Measurements from ENCODE around the gene PPM1F.

Gene PPM1F

GRCh38 chr22:21964918-21965484 lies 12.4 kb upstream of the PPM1F start:
- Histone ChIP-seq H3K4me1 (ENCODE audit: control insufficient read depth in 1 of 2, insufficient read depth in 2 of 2, low read length in 2 of 2) (no peaks in the 10 kb centered on the region), H3K27me3 (ENCODE audit: low read depth, low read length) (no peaks in the 10 kb centered on the region), H3K36me3 (ENCODE audit: control insufficient read depth in 1 of 2, insufficient read depth in 2 of 2, low read length in 2 of 2) (peaks cover 45 to 88% of the 10 kb centered on the region in 2 donors), H3K4me3 (ENCODE audit: low read depth in 1 of 2, low read length in 2 of 2) (no peak overlapping the region), H3K9me3 (ENCODE audit: control insufficient read depth in 1 of 2, low read length in 2 of 2) (no peaks in the 10 kb centered on the region), H3K27ac (ENCODE audit: low read length) (no peak overlapping the region)

DNA sequence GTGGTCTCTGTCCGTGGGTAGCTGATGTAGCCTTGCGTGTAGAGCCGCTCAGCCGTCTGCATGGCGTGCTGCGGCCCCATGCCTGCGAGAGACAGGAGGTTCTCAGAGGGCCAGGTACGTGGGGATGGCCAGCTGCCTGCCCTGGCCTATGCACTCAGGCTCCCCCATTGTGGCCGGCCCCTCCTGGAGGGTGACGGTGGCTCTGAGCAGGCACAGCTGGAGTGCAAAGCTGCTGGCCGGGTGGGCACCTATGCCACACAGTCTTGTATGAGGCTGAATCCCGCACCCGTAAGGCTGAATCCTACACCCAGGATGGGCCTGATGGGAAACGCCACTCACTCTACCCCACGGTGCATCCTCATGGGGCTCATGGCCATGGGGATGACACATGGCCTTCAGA lies 11.6 kb upstream of the PPM1F start:
- H3K9me3 ChIP-seq (ENCODE audit: control insufficient read depth in 1 of 2, low read length in 2 of 2), result no peaks in the 10 kb centered on the region
- peaks cover 45 to 93% of the 10 kb centered on the region in 2 donors for H3K36me3 ChIP-seq (ENCODE audit: control insufficient read depth in 1 of 2, insufficient read depth in 2 of 2, low read length in 2 of 2)
- H3K27me3 ChIP-seq (ENCODE audit: low read depth, low read length), result no peaks in the 10 kb centered on the region
- no peak overlapping the region for H3K4me3 ChIP-seq (ENCODE audit: low read depth in 1 of 2, low read length in 2 of 2)
- no peak overlapping the region for H3K27ac ChIP-seq (ENCODE audit: low read length)
- H3K4me1 ChIP-seq (ENCODE audit: control insufficient read depth in 1 of 2, insufficient read depth in 2 of 2, low read length in 2 of 2), result no peaks in the 10 kb centered on the region

GRCh38 chr22:21963790-21964211 lies 11.2 kb upstream of the PPM1F start:
- Histone ChIP-seq H3K4me3 (ENCODE audit: low read depth in 1 of 2, low read length in 2 of 2) (no peak overlapping the region), H3K36me3 (ENCODE audit: control insufficient read depth in 1 of 2, insufficient read depth in 2 of 2, low read length in 2 of 2) (peaks cover 49 to 94% of the 10 kb centered on the region in 2 donors), H3K27ac (ENCODE audit: low read length) (no peak overlapping the region), H3K27me3 (ENCODE audit: low read depth, low read length) (no peaks in the 10 kb centered on the region), H3K9me3 (ENCODE audit: control insufficient read depth in 1 of 2, low read length in 2 of 2) (no peaks in the 10 kb centered on the region), H3K4me1 (ENCODE audit: control insufficient read depth in 1 of 2, insufficient read depth in 2 of 2, low read length in 2 of 2) (no peaks in the 10 kb centered on the region)

DNA sequence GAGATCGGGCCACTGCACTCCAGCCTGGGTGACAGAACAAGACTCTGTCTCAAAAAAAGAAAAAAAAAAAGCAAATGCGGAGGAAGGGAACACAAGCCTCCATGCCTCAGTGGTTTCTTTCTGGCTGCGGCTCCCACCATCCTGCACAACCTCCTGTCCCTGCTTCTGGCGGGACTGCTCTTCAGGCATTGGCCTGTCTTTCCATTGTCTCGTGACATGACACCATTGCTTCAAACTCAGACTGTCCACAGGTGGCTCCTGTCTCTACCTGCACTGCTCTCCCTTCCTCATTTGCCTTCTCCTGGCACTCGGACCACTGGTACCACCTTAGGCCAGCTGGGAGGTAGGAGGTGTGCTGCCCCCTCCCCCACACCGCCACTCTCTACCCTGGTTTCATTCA lies 10.6 kb upstream of the PPM1F start:
- no peaks in the 10 kb centered on the region for H3K9me3 ChIP-seq (ENCODE audit: control insufficient read depth in 1 of 2, low read length in 2 of 2)
- H3K36me3 ChIP-seq (ENCODE audit: control insufficient read depth in 1 of 2, insufficient read depth in 2 of 2, low read length in 2 of 2), result peaks cover 45 to 94% of the 10 kb centered on the region in 2 donors
- no peak overlapping the region for H3K27ac ChIP-seq (ENCODE audit: low read length)
- H3K4me3 ChIP-seq (ENCODE audit: low read depth in 1 of 2, low read length in 2 of 2), result no peak overlapping the region
- no peaks in the 10 kb centered on the region for H3K4me1 ChIP-seq (ENCODE audit: control insufficient read depth in 1 of 2, insufficient read depth in 2 of 2, low read length in 2 of 2)
- H3K27me3 ChIP-seq (ENCODE audit: low read depth, low read length), result no peaks in the 10 kb centered on the region

GRCh38 chr22:21962655-21962949 lies 10.0 kb upstream of the PPM1F start:
- no peaks in the 10 kb centered on the region for H3K27me3 ChIP-seq (ENCODE audit: low read depth, low read length)
- H3K4me3 ChIP-seq (ENCODE audit: low read depth in 1 of 2, low read length in 2 of 2), result no peak overlapping the region
- no peaks in the 10 kb centered on the region for H3K4me1 ChIP-seq (ENCODE audit: control insufficient read depth in 1 of 2, insufficient read depth in 2 of 2, low read length in 2 of 2)
- H3K9me3 ChIP-seq (ENCODE audit: control insufficient read depth in 1 of 2, low read length in 2 of 2), result no peaks in the 10 kb centered on the region
- peaks cover 38 to 92% of the 10 kb centered on the region in 2 donors for H3K36me3 ChIP-seq (ENCODE audit: control insufficient read depth in 1 of 2, insufficient read depth in 2 of 2, low read length in 2 of 2)
- H3K27ac ChIP-seq (ENCODE audit: low read length), result no peak overlapping the region

DNA sequence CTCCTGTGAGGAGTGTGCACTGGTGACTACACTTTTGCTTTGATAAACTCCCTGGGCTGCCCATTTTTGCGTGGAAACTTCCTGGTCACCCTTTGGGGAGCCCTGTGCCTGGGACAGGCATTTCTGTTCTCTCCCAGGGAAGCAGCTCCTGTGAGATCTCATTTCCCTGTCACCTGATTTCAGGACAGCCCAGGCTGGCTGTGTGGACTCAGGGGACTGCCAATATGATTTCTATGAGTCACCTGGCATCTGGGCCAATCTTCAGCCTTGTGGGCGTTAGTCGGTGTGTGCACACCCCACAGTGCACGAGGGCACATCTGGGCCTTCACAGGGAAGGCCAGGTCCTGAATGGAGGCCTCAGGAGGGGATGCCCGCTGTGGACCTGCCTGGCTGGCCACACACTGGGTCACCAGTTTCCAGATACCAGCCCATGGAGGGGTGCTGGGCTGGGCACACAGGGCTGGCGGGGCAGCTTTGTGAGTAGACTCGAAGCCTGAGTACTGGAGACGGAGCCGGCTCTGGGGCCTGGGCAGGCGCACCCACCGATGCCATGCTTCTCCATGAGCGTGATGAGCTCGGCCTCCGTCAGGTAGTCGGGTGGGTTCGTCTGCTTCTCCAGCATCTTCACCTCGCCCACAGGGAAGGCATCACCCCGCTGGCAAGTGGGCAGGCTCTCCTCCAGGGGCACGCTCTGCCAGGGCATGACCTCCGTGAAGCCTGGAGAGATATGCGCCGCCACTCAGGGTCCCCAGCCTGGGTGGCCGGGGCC lies 9.4 kb upstream of the PPM1F start:
- no peaks in the 10 kb centered on the region for H3K4me1 ChIP-seq (ENCODE audit: control insufficient read depth in 1 of 2, insufficient read depth in 2 of 2, low read length in 2 of 2)
- H3K9me3 ChIP-seq (ENCODE audit: control insufficient read depth in 1 of 2, low read length in 2 of 2), result no peaks in the 10 kb centered on the region
- H3K4me3 ChIP-seq (ENCODE audit: low read depth in 1 of 2, low read length in 2 of 2), result no peak overlapping the region
- peaks cover 33 to 86% of the 10 kb centered on the region in 2 donors for H3K36me3 ChIP-seq (ENCODE audit: control insufficient read depth in 1 of 2, insufficient read depth in 2 of 2, low read length in 2 of 2)
- no peaks in the 10 kb centered on the region for H3K27me3 ChIP-seq (ENCODE audit: low read depth, low read length)
- no peak overlapping the region for H3K27ac ChIP-seq (ENCODE audit: low read length)

GRCh38 chr22:21961127-21961867 lies 8.6 kb upstream of the PPM1F start:
- Histone ChIP-seq H3K27me3 (ENCODE audit: low read depth, low read length) (no peaks in the 10 kb centered on the region), H3K9me3 (ENCODE audit: control insufficient read depth in 1 of 2, low read length in 2 of 2) (no peaks in the 10 kb centered on the region), H3K27ac (ENCODE audit: low read length) (no peak overlapping the region), H3K4me3 (ENCODE audit: low read depth in 1 of 2, low read length in 2 of 2) (no peak overlapping the region), H3K4me1 (ENCODE audit: control insufficient read depth in 1 of 2, insufficient read depth in 2 of 2, low read length in 2 of 2) (no peaks in the 10 kb centered on the region), H3K36me3 (ENCODE audit: control insufficient read depth in 1 of 2, insufficient read depth in 2 of 2, low read length in 2 of 2) (peaks cover 25 to 79% of the 10 kb centered on the region in 2 donors)

DNA sequence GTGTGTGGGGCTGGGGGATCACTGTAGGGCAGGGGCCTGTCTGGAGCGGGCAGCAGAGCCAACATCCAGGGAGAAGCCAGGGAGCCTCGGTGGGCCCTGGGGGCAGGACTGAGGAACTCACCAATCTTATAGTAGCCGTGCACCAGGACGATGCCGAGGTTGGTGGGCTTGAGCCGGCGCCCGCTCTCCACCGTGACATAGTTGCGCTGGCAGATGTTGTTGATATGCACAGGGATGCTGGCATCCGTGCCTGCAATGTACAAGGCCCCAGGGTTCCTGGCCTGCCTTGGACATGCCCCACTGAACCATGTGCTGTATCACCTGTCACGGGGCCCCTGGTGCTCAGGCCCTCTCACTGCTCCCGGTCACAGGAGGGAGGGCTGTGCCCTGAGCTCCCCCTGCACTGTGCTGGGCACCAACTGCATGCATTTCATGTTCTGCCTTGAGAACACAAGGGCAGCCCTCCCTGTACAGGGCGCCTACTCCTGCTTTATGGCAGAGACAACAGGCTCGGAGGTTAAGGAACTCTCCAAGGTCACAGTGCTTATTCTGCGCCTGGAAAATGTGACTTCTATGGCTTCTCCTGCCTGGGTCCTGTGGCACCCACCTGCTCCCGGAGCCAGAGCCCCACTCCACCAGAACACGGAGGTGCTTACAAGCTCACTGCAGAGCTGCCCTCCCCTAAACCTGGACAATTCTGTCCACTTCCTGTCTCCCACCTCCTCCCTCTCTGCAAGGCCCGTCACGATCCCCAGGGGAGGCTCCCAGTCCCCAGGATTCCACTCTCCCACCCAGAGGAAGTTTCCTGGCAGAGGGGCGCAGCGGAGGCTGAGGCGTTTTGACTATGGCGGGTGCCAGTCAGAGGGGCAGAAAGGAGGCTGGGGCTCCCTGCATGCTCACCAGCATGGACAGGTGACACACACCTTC lies 7.8 kb upstream of the PPM1F start:
- Histone ChIP-seq H3K36me3 (ENCODE audit: control insufficient read depth in 1 of 2, insufficient read depth in 2 of 2, low read length in 2 of 2) (peaks cover 21 to 73% of the 10 kb centered on the region in 2 donors), H3K4me3 (ENCODE audit: low read depth in 1 of 2, low read length in 2 of 2) (no peak overlapping the region), H3K9me3 (ENCODE audit: control insufficient read depth in 1 of 2, low read length in 2 of 2) (no peaks in the 10 kb centered on the region), H3K27me3 (ENCODE audit: low read depth, low read length) (no peaks in the 10 kb centered on the region), H3K4me1 (ENCODE audit: control insufficient read depth in 1 of 2, insufficient read depth in 2 of 2, low read length in 2 of 2) (no peaks in the 10 kb centered on the region), H3K27ac (ENCODE audit: low read length) (no peak overlapping the region)

DNA sequence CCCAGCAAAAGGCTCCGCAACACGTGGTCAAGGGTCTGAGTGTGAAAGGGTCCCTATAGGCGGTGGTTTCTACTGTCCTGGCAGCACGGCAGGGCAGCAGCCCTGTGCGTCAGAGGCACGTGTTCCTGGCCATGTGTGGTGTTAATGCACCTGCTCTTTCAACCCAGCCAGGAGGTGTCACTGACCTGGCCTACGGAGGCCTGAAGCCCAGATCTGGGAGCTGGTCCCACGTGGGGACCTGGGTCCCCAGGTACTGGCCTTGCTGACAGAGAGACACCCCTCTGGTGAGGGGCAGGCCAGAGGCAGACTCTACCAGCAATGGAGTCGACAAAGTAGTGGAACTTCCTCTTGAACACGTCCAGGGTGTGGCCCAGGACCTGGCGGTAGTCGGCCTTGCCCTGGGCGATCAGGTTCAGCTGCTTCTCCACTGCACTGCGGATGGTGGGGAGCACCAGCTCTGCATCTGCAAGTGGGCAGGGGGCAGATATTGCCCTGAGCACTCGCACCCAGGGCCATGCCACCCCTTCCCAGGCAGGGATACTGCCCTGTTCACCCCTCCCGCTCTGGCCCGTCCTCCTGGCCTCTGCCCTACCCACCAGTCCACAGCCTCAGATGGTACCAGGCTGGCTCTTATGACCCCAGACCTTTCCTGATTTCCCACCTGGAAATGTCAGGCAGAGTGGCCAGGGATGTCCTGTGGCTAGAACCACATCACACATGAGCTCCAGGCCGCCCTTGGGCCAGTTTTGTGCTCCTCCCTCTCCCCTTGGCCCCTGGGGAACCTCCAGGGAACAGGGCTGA lies 6.8 kb upstream of the PPM1F start:
- no peaks in the 10 kb centered on the region for H3K9me3 ChIP-seq (ENCODE audit: control insufficient read depth in 1 of 2, low read length in 2 of 2)
- no peaks in the 10 kb centered on the region for H3K4me1 ChIP-seq (ENCODE audit: control insufficient read depth in 1 of 2, insufficient read depth in 2 of 2, low read length in 2 of 2)
- no peaks in the 10 kb centered on the region for H3K27me3 ChIP-seq (ENCODE audit: low read depth, low read length)
- H3K4me3 ChIP-seq (ENCODE audit: low read depth in 1 of 2, low read length in 2 of 2), result no peak overlapping the region
- H3K36me3 ChIP-seq (ENCODE audit: control insufficient read depth in 1 of 2, insufficient read depth in 2 of 2, low read length in 2 of 2), result peaks cover 18 to 63% of the 10 kb centered on the region in 2 donors
- H3K27ac ChIP-seq (ENCODE audit: low read length), result no peak overlapping the region

DNA sequence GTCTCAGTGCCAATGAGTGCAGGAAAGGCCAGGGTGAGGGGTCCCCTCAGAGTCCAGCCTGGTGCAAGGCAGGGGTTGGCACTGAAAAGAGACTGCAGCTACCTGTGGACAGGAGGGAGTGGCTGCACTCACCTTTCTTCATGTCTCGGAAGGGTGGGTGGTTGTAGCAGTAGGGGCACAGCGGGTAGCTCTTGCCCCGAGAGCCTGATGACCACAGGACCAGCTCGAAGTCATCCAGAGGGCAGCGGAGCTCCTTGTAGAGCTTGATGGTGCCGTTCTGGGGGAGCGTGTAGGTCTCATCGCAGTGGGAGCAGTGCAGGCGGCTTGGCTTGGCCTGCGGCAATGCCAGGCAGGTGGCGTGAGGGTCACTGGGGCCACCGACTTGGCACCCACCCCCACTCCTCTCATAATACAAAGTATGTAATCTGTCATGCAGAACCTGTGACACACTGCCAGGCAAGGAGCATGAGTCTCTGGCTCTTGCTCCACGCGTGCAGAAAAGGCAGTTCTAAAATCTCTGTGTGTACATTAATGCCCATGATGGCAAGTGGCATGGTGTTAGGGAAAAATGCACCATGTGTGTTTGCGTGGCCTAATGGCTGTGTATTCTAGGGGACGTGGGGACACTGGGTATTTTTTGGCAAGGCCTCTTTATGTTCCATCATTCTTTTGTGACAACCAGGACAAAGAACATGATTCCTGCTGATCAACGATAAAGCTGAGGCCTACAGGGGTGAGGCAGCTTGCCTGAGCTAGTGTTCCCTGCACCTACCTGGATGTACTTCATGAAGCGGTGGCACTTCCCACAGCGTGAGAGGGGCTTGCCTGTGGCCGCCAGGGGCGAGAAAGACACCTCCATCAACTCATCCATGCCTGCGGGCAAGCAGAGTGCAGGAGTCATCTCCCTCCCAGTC lies 6.0 kb upstream of the PPM1F start:
- Histone ChIP-seq H3K9me3 (ENCODE audit: control insufficient read depth in 1 of 2, low read length in 2 of 2) (no peaks in the 10 kb centered on the region), H3K27ac (ENCODE audit: low read length) (no peak overlapping the region), H3K4me3 (ENCODE audit: low read depth in 1 of 2, low read length in 2 of 2) (no peak overlapping the region), H3K4me1 (ENCODE audit: control insufficient read depth in 1 of 2, insufficient read depth in 2 of 2, low read length in 2 of 2) (no peaks in the 10 kb centered on the region), H3K36me3 (ENCODE audit: control insufficient read depth in 1 of 2, insufficient read depth in 2 of 2, low read length in 2 of 2) (peaks cover 9 to 55% of the 10 kb centered on the region in 2 donors), H3K27me3 (ENCODE audit: low read depth, low read length) (no peaks in the 10 kb centered on the region)

All from muscle layer of duodenum (tissue), 2 donors.